Endothelial cell of umbilical vein (primary cell): Measurements from ENCODE around the gene PRXL2C. TPM values are rescaled to one million over a fixed set of nuclear protein-coding genes. Genes with fewer than 3 reads are reported as not detected.

Experiments
- BruUV-seq: library from RNA; stranded (reverse); fragments of 400-500 nt; replicated peaks from 2 replicates; lab custom pipeline; 2021; lab: Mats Ljungman, UMichigan
- CTCF ChIA-PET: fragments of 300-600, 350-600 bp; sonication (Branson Sonifier 250); formaldehyde crosslinking; loops from one replicate; lab custom pipeline; 2021; ENCODE audit warnings: antibody characterized with exemption, inconsistent platforms; lab: Charles Lee
- POLR2A ChIA-PET: fragments of 300-600, 350-600 bp; sonication (Branson Sonifier 250); formaldehyde crosslinking; loops from one replicate; lab custom pipeline; 2021; ENCODE audit warnings: antibody characterized with exemption, inconsistent platforms; lab: Charles Lee
- DNase-seq: peaks from one replicate; pipeline ENCODE4 v3.0.0-alpha.2; 2011; ENCODE audit warnings: low read depth, low spot score
- FAIRE-seq: peaks from 2 replicates; lab custom pipeline; 2011; peaks lifted over from hg19 to GRCh38; lab: Jason Lieb, UNC
- H2AFZ ChIP-seq: 2 replicates; pipeline ENCODE4 v1.6.0; 2012; ENCODE audit warnings: low read depth, low read length, control low read depth, inconsistent platforms
- H3K27ac ChIP-seq: 2 replicates; pipeline ENCODE4 v1.5.1; 2011; ENCODE audit warnings: low read depth, mild to moderate bottlenecking, control low read depth, low read length, moderate library complexity; ENCODE audit not compliant: insufficient read depth
- H3K27me3 ChIP-seq, 2 experiments: 2 replicates each; pipeline versions ENCODE4 v1.6.0 to v1.6.1; 2011; ENCODE audit warnings: low read length in 2 of 2, mixed read lengths in 1 of 2; ENCODE audit not compliant: control insufficient read depth in 2 of 2, insufficient read depth in 2 of 2
- H3K36me3 ChIP-seq, 2 experiments: 2 replicates in 1 of 2; 3 replicates in 1 of 2; pipeline ENCODE4 v1.5.1; 2011; ENCODE audit warnings: low read length in 2 of 2, mild to moderate bottlenecking in 1 of 2, moderate library complexity in 1 of 2; ENCODE audit not compliant: control insufficient read depth in 2 of 2, insufficient read depth in 2 of 2; ENCODE audit errors: extremely low read depth in 1 of 2
- H3K4me1 ChIP-seq: 3 replicates; pipeline ENCODE4 v1.5.1; 2011; ENCODE audit warnings: mild to moderate bottlenecking, low read length; ENCODE audit not compliant: control insufficient read depth, insufficient read depth; ENCODE audit errors: extremely low read depth
- H3K4me2 ChIP-seq: 2 replicates; pipeline ENCODE4 v1.6.1; 2011; ENCODE audit warnings: low read length, control low read depth, mixed read lengths; ENCODE audit not compliant: insufficient read depth
- H3K4me3 ChIP-seq, 3 experiments: fragments of 200-600 bp in 1 of 3; sonication (generic), shearing (Covaris generic) in 1 of 3; replicated peaks in 1 of 3; 2 replicates each; pipeline ENCODE4 v1.5.1; 2011 to 2016; ENCODE audit warnings: control low read depth in 3 of 3, low read length in 3 of 3, mild to moderate bottlenecking in 2 of 3, inconsistent platforms in 1 of 3, low read depth in 1 of 3, moderate library complexity in 1 of 3; ENCODE audit not compliant: insufficient read depth in 1 of 3
- H3K79me2 ChIP-seq: 2 replicates; pipeline ENCODE4 v1.6.0; 2012; ENCODE audit warnings: low read length, inconsistent platforms; ENCODE audit not compliant: control insufficient read depth, insufficient read depth
- H3K9ac ChIP-seq: replicated peaks from 2 replicates; pipeline ENCODE3; 2011; ENCODE audit warnings: low read length, control low read depth; ENCODE audit not compliant: insufficient read depth; ENCODE audit errors: extremely low read depth
- H3K9me1 ChIP-seq: replicated peaks from 3 replicates; pipeline ENCODE4 v1.6.0; 2011; ENCODE audit warnings: mild to moderate bottlenecking, low read length; ENCODE audit not compliant: control insufficient read depth, insufficient read depth; ENCODE audit errors: extremely low read depth
- H3K9me3 ChIP-seq: replicated peaks from 2 replicates; pipeline ENCODE4 v1.5.1; 2012; ENCODE audit warnings: low read length, inconsistent platforms; ENCODE audit not compliant: control insufficient read depth, insufficient read depth
- H4K20me1 ChIP-seq: replicated peaks from 2 replicates; pipeline ENCODE3; 2011; ENCODE audit warnings: mild to moderate bottlenecking, low read length; ENCODE audit not compliant: control insufficient read depth, insufficient read depth; ENCODE audit errors: extremely low read depth
- GATA2 ChIP-seq: IDR thresholded peaks from 2 replicates; pipeline ENCODE4 v1.7.0; 2011; ENCODE audit warnings: low read depth, mild to moderate bottlenecking, moderate library complexity, mixed read lengths, low read length; ENCODE audit not compliant: insufficient read length, insufficient read depth
- MAX ChIP-seq: IDR thresholded peaks from 2 replicates; pipeline ENCODE4 v1.6.1; 2011; ENCODE audit not compliant: insufficient read depth, insufficient read length
- POLR2AphosphoS5 ChIP-seq: IDR thresholded peaks from 2 replicates; pipeline ENCODE4 v1.6.1; 2012; ENCODE audit warnings: low read depth, mild to moderate bottlenecking, control low read depth, low read length, moderate library complexity; ENCODE audit not compliant: insufficient read depth
- dilution Hi-C: fragments of 300-500 bp; cut with MboI; formaldehyde crosslinking; loops from one replicate; pipeline ENCODE4 v1.15.0; 2019; ENCODE audit warnings: low sequenced_read_pairs; ENCODE audit not compliant: extremely low pct_ligation_motif_present
- intact Hi-C: fragments of 100-400 bp; cut with micrococcal nuclease; formaldehyde crosslinking; loops from one replicate; pipeline ENCODE4 v1.10.0; 2022
- polyA plus RNA-seq, 4 experiments: library from polyadenylated mRNA; depleted of rRNA in 3 of 4; stranded (reverse) in 3 of 4; unstranded in 1 of 4; fragments of >200 nt; gene quantifications; 2 replicates each; pipeline versions ENCODE4 v1.2.1 to v1.2.3, GENCODE V29; 2011 to 2012; ENCODE audit warnings: missing spikeins in 1 of 4
- total RNA-seq: library from RNA; stranded (reverse); gene quantifications from 2 replicates; pipeline ENCODE4 v1.2.3, GENCODE V29; 2021

The PRXL2C gene
- total and polyA plus RNA-seq, 2 donors (not counting 3 experiments of a cell fraction or from before 2014, with no cell fraction given): 5.4 to 14.7 TPM

- no peaks in the 10 kb centered on the region for H3K9me3 ChIP-seq
- no TSS peak for BruUV-seq
- H3K27ac ChIP-seq: no peak overlapping the region
- dilution Hi-C loops (no loop called here), intact Hi-C loops (no loop called here)
- H3K79me2 ChIP-seq: no peaks in the 10 kb centered on the region
- no peak overlapping the region for H3K4me3 ChIP-seq
- no peak for FAIRE-seq
- POLR2A ChIA-PET: no interaction called here
- H3K4me2 ChIP-seq: no peak overlapping the region
- no peak for TF ChIP-seq GATA2
- peaks cover 0 to 2% of the 10 kb centered on the region in 2 experiments for H3K27me3 ChIP-seq
- no peaks in the 10 kb centered on the region for H4K20me1 ChIP-seq
- no peak for DNase-seq
- no peaks in the 10 kb centered on the region for H3K36me3 ChIP-seq
- H3K9ac ChIP-seq: no peak overlapping the region
- H3K9me1 ChIP-seq: no peaks in the 10 kb centered on the region
- no peak overlapping the region for H2AFZ ChIP-seq
- CTCF ChIA-PET: interaction anchor here (3.1 kb wide), 1 partner anchor 336 kb away, joined by 10 read pairs; no protein-coding TSS in a partner anchor
- H3K4me1 ChIP-seq: no peaks in the 10 kb centered on the region
Observed at GRCh38 chr9:96663506-96664120, 8.5 kb upstream of the PRXL2C start.

GRCh38 chr9:96661711-96662110 is 6.6 kb upstream of the PRXL2C start:
- BruUV-seq: no TSS peak
- intact Hi-C loops: no loop called here

More at GRCh38 chr9:96661711-96662110, 6.6 kb upstream of the PRXL2C start:
- Histone ChIP-seq H3K4me1 (no peaks in the 10 kb centered on the region), H3K9me3 (no peaks in the 10 kb centered on the region), H3K36me3 (no peaks in the 10 kb centered on the region), H2AFZ (no peak overlapping the region), H3K9ac (no peak overlapping the region), H4K20me1 (no peaks in the 10 kb centered on the region), H3K27me3 (peaks cover 0 to 2% of the 10 kb centered on the region in 2 experiments), H3K4me2 (no peak overlapping the region), H3K27ac (no peak overlapping the region), H3K79me2 (no peaks in the 10 kb centered on the region), H3K9me1 (no peaks in the 10 kb centered on the region), H3K4me3 (no peak overlapping the region)
- TF ChIP-seq POLR2AphosphoS5 (no peak), GATA2 (no peak), MAX (no peak)
- DNase-seq: no peak
- ChIA-PET POLR2A (no interaction called here), CTCF (interaction anchor here (3.1 kb wide), 1 partner anchor 334 kb away, joined by 10 read pairs; no protein-coding TSS in a partner anchor)
- FAIRE-seq: no peak
- dilution Hi-C loops: no loop called here
